GM11168 (cell line): ENCODE results near the gene GPANK1.

Experiments
- in situ Hi-C: fragments of 300-500 bp; cut with MboI; formaldehyde crosslinking; loops from one replicate; pipeline ENCODE4 v1.12.0; 2022; ENCODE audit warnings: low sequenced_read_pairs; ENCODE audit not compliant: unreplicated experiment

Gene GPANK1

GRCh38 chr6:31621991-31622390, 42.8 kb downstream of the GPANK1 start:
- in situ Hi-C loops = no loop called here

GRCh38 chr6:31621320-31621939, 43.4 kb downstream of the GPANK1 start:
- in situ Hi-C loops = no loop called here

- in situ Hi-C loops = no loop called here
These were observed 44.0 kb downstream of the GPANK1 start, which contains the start of gene PRRC2A for GRCh38 chr6:31620586-31621319. TSS of gene PRRC2A (plus strand) at chr6:31620715. CDS start at chr6:31622790, 2,075 bp downstream.

- in situ Hi-C loops = no loop called here
These were observed 44.8 kb downstream of the GPANK1 start for GRCh38 chr6:31619805-31620585.

- in situ Hi-C loops = no loop called here
These were observed 47.8 kb downstream of the GPANK1 start for GRCh38 chr6:31617010-31617409.

- in situ Hi-C loops = no loop called here
These were observed 49.0 kb downstream of the GPANK1 start for GRCh38 chr6:31615748-31616147.

- in situ Hi-C loops = no loop called here
These were observed 49.9 kb downstream of the GPANK1 start, which contains the start of gene AIF1 for GRCh38 chr6:31614684-31615578. TSS of gene AIF1 (plus strand) at chr6:31615234. CDS start at chr6:31615330, 96 bp downstream.

- in situ Hi-C loops = no loop called here
These were observed 50.6 kb downstream of the GPANK1 start for GRCh38 chr6:31614075-31614619.
